IPS-NIHi7 (cell line): ENCODE measurements around the gene C1QA.

Experiments used
- DNase-seq: peaks from one replicate; pipeline ENCODE4 v3.0.0; 2012; ENCODE audit warnings: mixed read lengths; ENCODE audit errors: extremely low spot score

Gene C1QA

GRCh38 chr1:22612671-22613571 lies 23.5 kb upstream of the C1QA start:
- no peak for DNase-seq

GRCh38 chr1:22613572-22613918 lies 22.9 kb upstream of the C1QA start:
- no peak for DNase-seq

- no peak for DNase-seq
Observed at GRCh38 chr1:22613951-22614350, 22.5 kb upstream of the C1QA start.

- DNase-seq, result no peak
Observed at GRCh38 chr1:22615886-22616285, 20.5 kb upstream of the C1QA start.

GRCh38 chr1:22616571-22616970 lies 19.9 kb upstream of the C1QA start:
- DNase-seq, result no peak

GRCh38 chr1:22618056-22618455 lies 18.4 kb upstream of the C1QA start:
- no peak for DNase-seq

GRCh38 chr1:22619252-22619651 lies 17.2 kb upstream of the C1QA start:
- no peak for DNase-seq

GRCh38 chr1:22619798-22620197 lies 16.6 kb upstream of the C1QA start:
- no peak for DNase-seq

- DNase-seq, result no peak
Observed at GRCh38 chr1:22621761-22622160, 14.7 kb upstream of the C1QA start.

GRCh38 chr1:22625262-22625925 lies 11.0 kb upstream of the C1QA start:
- DNase-seq, result peak; percentile 68

- no peak for DNase-seq
Observed at GRCh38 chr1:22626237-22627157, 9.9 kb upstream of the C1QA start.

- DNase-seq, result no peak
Observed at GRCh38 chr1:22627331-22627730, 9.1 kb upstream of the C1QA start.

GRCh38 chr1:22628698-22629444 lies 7.6 kb upstream of the C1QA start:
- no peak for DNase-seq

- peak; percentile 43 for DNase-seq
Observed at GRCh38 chr1:22629886-22630285, 6.5 kb upstream of the C1QA start.

GRCh38 chr1:22633697-22634463 lies 2.5 kb upstream of the C1QA start:
- DNase-seq, result no peak

GRCh38 chr1:22635436-22635835 lies 992 bp upstream of the C1QA start:
- DNase-seq, result no peak

- DNase-seq, result no peak
Observed at GRCh38 chr1:22636927-22637326, 499 bp downstream of the C1QA start.

- DNase-seq, result no peak
Observed at GRCh38 chr1:22637907-22638445, 1.5 kb downstream of the C1QA start.

- no peak for DNase-seq
Observed at GRCh38 chr1:22638476-22639234, 2.2 kb downstream of the C1QA start.

GRCh38 chr1:22639286-22639685 lies 2.9 kb downstream of the C1QA start:
- peak; percentile 83 for DNase-seq
